ENCODE measurements around the gene PPP1R14D. TPM values are rescaled to one million over a fixed set of nuclear protein-coding genes. Genes with fewer than 3 reads are reported as not detected.

Gene PPP1R14D
- total and polyA plus RNA-seq, 2 donors (not counting 3 experiments of a cell fraction or from before 2014, with no cell fraction given), result not detected

DNA sequence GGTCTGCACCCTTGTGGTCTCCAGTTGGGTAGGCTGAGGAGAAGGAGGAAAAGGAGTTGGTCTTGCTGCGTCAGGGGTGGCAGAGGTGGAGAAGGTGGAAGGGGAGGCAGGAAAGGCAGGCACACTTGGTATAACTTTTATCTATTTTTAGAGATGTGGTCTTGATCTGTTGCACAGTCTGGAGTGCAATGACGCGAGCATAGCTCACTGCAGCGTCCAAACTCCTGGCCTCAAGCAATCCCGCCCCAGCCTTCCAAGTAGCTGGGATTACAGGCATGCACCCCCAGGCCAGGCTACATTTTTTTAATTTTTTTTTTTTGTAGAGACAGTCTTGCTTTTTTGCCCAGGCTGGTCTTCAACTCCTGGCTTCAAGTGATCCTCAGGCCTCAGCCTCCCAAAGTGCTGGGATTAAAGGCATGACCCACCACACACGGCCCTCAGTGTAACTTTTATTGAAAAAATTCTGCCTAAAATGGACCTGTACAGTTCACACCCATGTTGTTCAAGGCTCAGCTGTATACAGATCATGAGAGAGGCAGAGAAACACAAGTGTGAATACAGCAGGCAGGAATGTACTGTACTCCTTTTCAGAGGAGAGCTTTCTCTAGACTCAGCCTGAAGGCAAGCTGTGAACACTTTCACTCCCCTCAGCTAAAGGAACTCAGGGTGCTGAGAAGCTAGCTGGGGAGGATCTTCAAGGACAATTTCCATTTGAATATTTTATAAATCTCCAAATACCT lies 47.7 kb upstream of the PPP1R14D start:
- H3K9ac ChIP-seq (replicated peaks; ENCODE audit: extremely low read depth, insufficient read depth, low read length), result no peak overlapping the region
- no peak overlapping the region for H2AFZ ChIP-seq (ENCODE audit: low read depth, low read length)
- no peaks in the 10 kb centered on the region for H3K79me2 ChIP-seq (ENCODE audit: control insufficient read depth, insufficient read depth, low read length)
- no peaks in the 10 kb centered on the region for H3K27me3 ChIP-seq (ENCODE audit: control insufficient read depth in 2 of 2, insufficient read depth in 2 of 2, low read length in 2 of 2)
- no peaks in the 10 kb centered on the region for H3K36me3 ChIP-seq (ENCODE audit: control insufficient read depth in 2 of 2, extremely low read depth in 1 of 2, insufficient read depth in 2 of 2, low read length in 2 of 2)
- no peak overlapping the region for H3K27ac ChIP-seq (ENCODE audit: insufficient read depth, low read depth, low read length)
- CTCF ChIA-PET, result interaction anchor here (1.3 to 4.5 kb wide), 3 partner anchors 16 to 19 kb away, joined by 5 to 36 read pairs (median 9); partner anchors contain the start of gene VPS18
- no peaks in the 10 kb centered on the region for H4K20me1 ChIP-seq (replicated peaks; ENCODE audit: control insufficient read depth, extremely low read depth, insufficient read depth, low read length)
- no peaks in the 10 kb centered on the region for H3K4me1 ChIP-seq (ENCODE audit: control insufficient read depth, extremely low read depth, insufficient read depth, low read length)
- TF ChIP-seq POLR2A (IDR thresholded peaks at IDR 0.05; ENCODE audit: low read depth, low read length), result no peak
- no peak for FAIRE-seq
- no TSS peak for BruUV-seq (replicated peaks)
- intact Hi-C loops (cut with micrococcal nuclease) (no loop called here), dilution Hi-C loops (cut with MboI; ENCODE audit: extremely low pct_ligation_motif_present, low sequenced_read_pairs) (no loop called here)
- no peak overlapping the region for H3K4me3 ChIP-seq (replicated peaks in 1 of 3; ENCODE audit: insufficient read depth in 1 of 3, low read depth in 1 of 3, low read length in 3 of 3)
- DNase-seq (ENCODE audit: low read depth, low spot score), result no peak
- no peaks in the 10 kb centered on the region for H3K9me3 ChIP-seq (replicated peaks; ENCODE audit: control insufficient read depth, insufficient read depth, low read length)
- POLR2A ChIA-PET, result no interaction called here
- H3K9me1 ChIP-seq (replicated peaks; ENCODE audit: control insufficient read depth, extremely low read depth, insufficient read depth, low read length), result no peaks in the 10 kb centered on the region
- no peak overlapping the region for H3K4me2 ChIP-seq (ENCODE audit: insufficient read depth, low read length)

DNA sequence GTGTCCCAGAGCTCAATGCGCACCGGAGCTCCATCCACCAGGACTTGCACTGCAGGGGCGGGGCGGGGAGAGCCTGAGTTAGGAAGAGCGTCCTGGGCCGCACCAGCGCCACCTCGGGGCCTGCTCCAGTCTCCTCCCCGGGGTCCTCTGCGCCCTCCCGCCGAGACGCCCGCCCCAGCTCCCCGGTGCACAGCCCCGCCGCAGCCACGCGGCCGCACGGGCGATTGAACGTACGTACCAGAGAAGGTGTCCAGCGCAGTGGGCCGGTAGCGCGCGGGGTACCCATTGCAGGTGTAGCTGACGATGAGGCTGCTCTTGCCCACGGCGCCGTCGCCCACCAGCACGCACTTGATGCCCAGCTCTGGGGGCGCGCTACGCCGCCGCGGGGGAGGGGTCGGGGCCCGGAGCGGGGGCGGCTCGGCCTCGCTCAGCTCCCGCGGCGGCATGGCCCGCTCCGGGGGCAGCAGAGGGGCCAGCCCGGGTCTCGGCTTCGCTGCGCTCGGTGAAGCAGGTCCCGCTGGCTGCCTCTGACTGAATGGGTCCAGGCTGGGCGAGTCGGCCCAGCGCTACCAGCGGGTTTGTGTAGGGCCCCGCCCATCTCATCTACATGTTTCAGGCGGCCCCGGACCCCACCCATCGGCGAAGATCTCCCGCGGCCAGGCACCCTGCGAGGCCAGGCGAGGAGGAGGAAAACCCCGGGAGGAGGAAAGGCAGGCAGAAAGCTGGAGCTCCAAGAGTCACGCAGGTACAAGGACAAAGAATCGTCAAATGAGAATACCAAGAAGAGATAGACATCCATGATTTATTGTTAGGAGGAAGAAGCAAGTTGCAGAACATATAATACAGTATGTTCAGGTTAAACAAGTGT lies 45.4 kb upstream of the PPP1R14D start, which contains the start of gene RHOV:
RHOV (minus strand) TSS at position 541 of the 868 bp plus-strand sequence; CDS start at position 446, 95 bp downstream.
- no peaks in the 10 kb centered on the region for H4K20me1 ChIP-seq (replicated peaks; ENCODE audit: control insufficient read depth, extremely low read depth, insufficient read depth, low read length)
- no peaks in the 10 kb centered on the region for H3K4me1 ChIP-seq (ENCODE audit: control insufficient read depth, extremely low read depth, insufficient read depth, low read length)
- H3K9me1 ChIP-seq (replicated peaks; ENCODE audit: control insufficient read depth, extremely low read depth, insufficient read depth, low read length), result no peaks in the 10 kb centered on the region
- ChIA-PET POLR2A (no interaction called here), CTCF (interaction anchor here (0.7 to 5.9 kb wide), 13 partner anchors 10 to 284 kb away, joined by 3 to 146 read pairs (median 4); partner anchors contain the start of genes SPINT1 and VPS18)
- BruUV-seq (replicated peaks), result no TSS peak
- no peaks in the 10 kb centered on the region for H3K9me3 ChIP-seq (replicated peaks; ENCODE audit: control insufficient read depth, insufficient read depth, low read length)
- dilution Hi-C loops (cut with MboI; ENCODE audit: extremely low pct_ligation_motif_present, low sequenced_read_pairs) (no loop called here), intact Hi-C loops (cut with micrococcal nuclease) (no loop called here)
- DNase-seq (ENCODE audit: low read depth, low spot score), result peak; percentile 43
- H3K4me3 ChIP-seq (replicated peaks in 1 of 3; ENCODE audit: insufficient read depth in 1 of 3, low read depth in 1 of 3, low read length in 3 of 3), result peak within 1 kb of the TSS; percentile 9 to 43 (median 25)
- no peaks in the 10 kb centered on the region for H3K36me3 ChIP-seq (ENCODE audit: control insufficient read depth in 2 of 2, extremely low read depth in 1 of 2, insufficient read depth in 2 of 2, low read length in 2 of 2)
- no peaks in the 10 kb centered on the region for H3K27me3 ChIP-seq (ENCODE audit: control insufficient read depth in 2 of 2, insufficient read depth in 2 of 2, low read length in 2 of 2)
- TF ChIP-seq FOS (IDR thresholded peaks at IDR 0.05; ENCODE audit: borderline replicate concordance, insufficient read depth, low read length) (no peak), POLR2A (IDR thresholded peaks at IDR 0.05; ENCODE audit: low read depth, low read length) (no peak), CTCF (IDR thresholded peaks at IDR 0.05; ENCODE audit: extremely low read depth in 1 of 2, insufficient read depth in 1 of 2, low read depth in 1 of 2, low read length in 2 of 2) (peak; percentile 33 to 55), MYC (IDR thresholded peaks at IDR 0.05; ENCODE audit: low read depth, low read length) (no peak), MAX (IDR thresholded peaks at IDR 0.05; ENCODE audit: insufficient read depth, insufficient read length) (no peak), EZH2 (IDR thresholded peaks at IDR 0.05; ENCODE audit: borderline replicate concordance, low read depth, low read length, severe bottlenecking) (no peak)
- no peak within 1 kb of the TSS for H3K9ac ChIP-seq (replicated peaks; ENCODE audit: extremely low read depth, insufficient read depth, low read length)
- no peaks in the 10 kb centered on the region for H3K79me2 ChIP-seq (ENCODE audit: control insufficient read depth, insufficient read depth, low read length)
- FAIRE-seq, result peak; percentile 78
- H3K27ac ChIP-seq (ENCODE audit: insufficient read depth, low read depth, low read length), result no peak within 1 kb of the TSS
- peak within 1 kb of the TSS; percentile 41 for H3K4me2 ChIP-seq (ENCODE audit: insufficient read depth, low read length)
- H2AFZ ChIP-seq (ENCODE audit: low read depth, low read length), result peak within 1 kb of the TSS; percentile 88

Measured in endothelial cell of umbilical vein (primary cell).